ENCODE results near the gene TLK1.

DNA sequence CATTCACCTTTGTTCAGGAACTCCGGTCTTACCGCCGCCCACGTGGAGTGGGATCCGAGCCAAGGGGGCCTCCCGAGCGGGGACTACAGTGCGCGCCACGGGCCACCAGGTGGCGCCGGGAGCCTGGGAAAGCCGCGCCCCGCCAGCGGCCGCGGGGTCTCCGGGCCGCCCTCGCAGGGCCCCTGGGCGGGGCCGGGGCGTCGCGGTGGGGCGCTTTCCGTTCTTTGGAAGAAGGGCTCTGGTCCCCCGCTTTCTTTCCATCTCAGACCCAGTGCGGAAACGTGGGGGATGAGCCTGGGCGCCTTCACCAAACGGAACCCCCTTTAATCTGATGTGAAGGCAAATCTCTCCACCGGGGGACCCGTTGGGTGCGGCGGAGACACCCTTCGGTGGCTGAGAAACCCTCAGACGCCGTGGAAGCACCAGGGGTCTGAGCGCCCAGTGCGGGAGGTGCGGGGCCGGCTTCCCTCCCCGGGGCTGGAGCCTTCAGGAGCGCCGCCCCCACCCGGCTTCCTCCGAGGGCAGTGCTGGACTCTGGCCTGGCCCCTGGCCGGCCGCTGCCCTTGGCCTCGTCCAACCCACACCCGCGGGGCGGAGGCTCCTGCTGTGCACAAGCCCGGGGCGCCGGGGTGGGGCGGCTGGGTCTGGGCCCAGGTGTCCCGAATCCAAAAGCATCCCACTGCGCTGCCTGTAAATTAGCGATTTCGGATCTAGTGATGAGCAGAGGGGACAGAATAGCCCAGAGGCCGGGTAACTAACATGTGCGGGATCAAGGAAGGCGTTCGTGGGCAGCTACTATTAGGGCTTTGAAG, 187.0 kb downstream of the TLK1 start:
- TF ChIP-seq GATA3 (IDR thresholded peaks at IDR 0.05; ENCODE audit: low read depth, low read length) (no peak), GATA2 (IDR thresholded peaks at IDR 0.05; ENCODE audit: low read depth, low read length) (no peak)
